ENCODE results near the gene EFL1. TPM values are rescaled to one million over a fixed set of nuclear protein-coding genes. Genes with fewer than 3 reads are reported as not detected.

The EFL1 gene
- polyA plus RNA-seq, 1 of the 3 experiments (the other 2 are of a cell fraction): 12.3 TPM

GRCh38 chr15:82132742-82133141 is 129.8 kb downstream of the EFL1 start (continued):
- TF ChIP-seq, protein P1, sequence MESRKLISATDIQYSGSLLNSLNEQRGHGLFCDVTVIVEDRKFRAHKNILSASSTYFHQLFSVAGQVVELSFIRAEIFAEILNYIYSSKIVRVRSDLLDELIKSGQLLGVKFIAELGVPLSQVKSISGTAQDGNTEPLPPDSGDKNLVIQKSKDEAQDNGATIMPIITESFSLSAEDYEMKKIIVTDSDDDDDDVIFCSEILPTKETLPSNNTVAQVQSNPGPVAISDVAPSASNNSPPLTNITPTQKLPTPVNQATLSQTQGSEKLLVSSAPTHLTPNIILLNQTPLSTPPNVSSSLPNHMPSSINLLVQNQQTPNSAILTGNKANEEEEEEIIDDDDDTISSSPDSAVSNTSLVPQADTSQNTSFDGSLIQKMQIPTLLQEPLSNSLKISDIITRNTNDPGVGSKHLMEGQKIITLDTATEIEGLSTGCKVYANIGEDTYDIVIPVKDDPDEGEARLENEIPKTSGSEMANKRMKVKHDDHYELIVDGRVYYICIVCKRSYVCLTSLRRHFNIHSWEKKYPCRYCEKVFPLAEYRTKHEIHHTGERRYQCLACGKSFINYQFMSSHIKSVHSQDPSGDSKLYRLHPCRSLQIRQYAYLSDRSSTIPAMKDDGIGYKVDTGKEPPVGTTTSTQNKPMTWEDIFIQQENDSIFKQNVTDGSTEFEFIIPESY (IDR thresholded peaks at IDR 0.05; ENCODE audit: borderline replicate concordance, low read depth): no peak
- peak; percentile 84; the same call in 1 of the 2 replicates for TF ChIP-seq RXRA (IDR thresholded peaks at IDR 0.05; ENCODE audit: borderline replicate concordance, low read depth)
- peak; percentile 75 for TF ChIP-seq TEAD4 (IDR thresholded peaks at IDR 0.05; ENCODE audit: borderline replicate concordance, insufficient read depth)
- TF ChIP-seq NRF1 (IDR thresholded peaks at IDR 0.05; ENCODE audit: low read depth, low read length): no peak
- TF ChIP-seq TAF1 (IDR thresholded peaks at IDR 0.05; ENCODE audit: borderline replicate concordance, low read depth, low read length): no peak
- TF ChIP-seq NFIC (IDR thresholded peaks at IDR 0.05; ENCODE audit: borderline replicate concordance): peak; percentile 70
- TF ChIP-seq EP300 (IDR thresholded peaks at IDR 0.05; ENCODE audit: borderline replicate concordance in 1 of 2, low read depth in 1 of 2, low read length in 1 of 2): peak in 1 of 2 experiments; percentile 84; a peak in 1 of 4 replicates
- TF ChIP-seq, protein P2, sequence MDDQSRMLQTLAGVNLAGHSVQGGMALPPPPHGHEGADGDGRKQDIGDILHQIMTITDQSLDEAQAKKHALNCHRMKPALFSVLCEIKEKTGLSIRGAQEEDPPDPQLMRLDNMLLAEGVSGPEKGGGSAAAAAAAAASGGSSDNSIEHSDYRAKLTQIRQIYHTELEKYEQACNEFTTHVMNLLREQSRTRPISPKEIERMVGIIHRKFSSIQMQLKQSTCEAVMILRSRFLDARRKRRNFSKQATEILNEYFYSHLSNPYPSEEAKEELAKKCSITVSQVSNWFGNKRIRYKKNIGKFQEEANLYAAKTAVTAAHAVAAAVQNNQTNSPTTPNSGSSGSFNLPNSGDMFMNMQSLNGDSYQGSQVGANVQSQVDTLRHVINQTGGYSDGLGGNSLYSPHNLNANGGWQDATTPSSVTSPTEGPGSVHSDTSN (IDR thresholded peaks at IDR 0.05): peak; percentile 90
- no peak for TF ChIP-seq RFX5 (IDR thresholded peaks at IDR 0.05; ENCODE audit: low read length)
- peak; percentile 64 for TF ChIP-seq MAX (IDR thresholded peaks at IDR 0.05; ENCODE audit: low read depth)

DNA sequence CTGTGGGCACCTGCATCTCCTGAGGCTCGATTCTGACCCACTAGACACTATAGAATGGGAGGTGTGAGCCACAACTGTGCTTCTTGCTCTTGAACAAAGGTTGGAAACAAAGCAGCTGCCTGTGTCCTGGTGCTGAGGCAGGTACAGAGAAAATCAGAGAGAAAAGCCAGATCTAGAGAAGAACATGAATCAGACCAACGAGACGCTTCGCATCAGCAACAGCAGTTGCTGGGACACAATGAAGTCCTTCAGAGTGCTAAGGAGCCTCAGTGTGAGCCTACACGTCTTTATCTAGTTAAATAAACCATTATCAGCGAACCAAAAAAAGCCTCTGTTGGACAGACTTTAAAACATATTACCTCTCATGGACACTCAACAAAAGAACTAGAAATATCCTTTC is 130.4 kb downstream of the EFL1 start:
- Histone ChIP-seq H3K9me3 (no peaks in the 10 kb centered on the region), H3K27ac (ENCODE audit: low read depth in 2 of 2, low read length in 1 of 2) (peak overlapping the region in 1 of 2 experiments; percentile 92; a peak in 3 of 4 replicates), H4K20me1 (ENCODE audit: insufficient read depth) (no peaks in the 10 kb centered on the region), H2AFZ (ENCODE audit: low read depth) (no peak overlapping the region), H3K27me3 (ENCODE audit: insufficient read depth) (no peaks in the 10 kb centered on the region), H3K9ac (peak overlapping the region; percentile 57), H3K4me2 (peak overlapping the region; percentile 48), H3K4me1 (ENCODE audit: control insufficient read depth in 1 of 2, insufficient read depth in 2 of 2, low read depth in 1 of 2, low read length in 1 of 2) (peaks cover 26 to 33% of the 10 kb centered on the region in 2 experiments), H3K9me2 (no peaks in the 10 kb centered on the region), H3K79me2 (ENCODE audit: insufficient read depth) (no peaks in the 10 kb centered on the region; the same call in 1 of the 2 replicates), H3K36me3 (replicated peaks in 1 of 2; ENCODE audit: control insufficient read depth in 1 of 2, insufficient read depth in 2 of 2, low read length in 1 of 2) (peaks cover 13 to 18% of the 10 kb centered on the region in 2 experiments), H3K4me3 (ENCODE audit: low read depth in 2 of 2, low read length in 1 of 2) (no peak overlapping the region), H3F3A (replicated peaks; ENCODE audit: insufficient read depth) (peaks cover 42% of the 10 kb centered on the region)
- DNase-seq: no peak
- TF ChIP-seq RFX5 (IDR thresholded peaks at IDR 0.05; ENCODE audit: low read length): no peak
- TF ChIP-seq, protein P2 (IDR thresholded peaks at IDR 0.05): no peak
- no peak for TF ChIP-seq YY1 (IDR thresholded peaks at IDR 0.05; ENCODE audit: low read depth)
- no peak for TF ChIP-seq REST (IDR thresholded peaks at IDR 0.05; ENCODE audit: low read depth, low read length)
- WGBS (ENCODE audit: low lambda C conversion rate): 80% methylated on average over 6 of the region's 6 CpGs
- ChIA-PET CTCF (interaction anchor here (3.2 kb wide), 1 partner anchor 8 kb away, joined by 15 read pairs; no protein-coding TSS in a partner anchor), POLR2A (no interaction called here)
